ENCODE measurements around the gene MAGI1.

Gene MAGI1

GRCh38 chr3:66038726-66039589 lies at the start of gene MAGI1:
Gene MAGI1, minus strand, starts transcription at chr3:66038918. Its CDS starts 610 bp downstream, at chr3:66038308.
- H3K4me1 ChIP-seq (ENCODE audit: insufficient read depth, low read length) = peaks cover 27% of the 10 kb centered on the region
- no peaks in the 10 kb centered on the region for H3K9me3 ChIP-seq (ENCODE audit: control insufficient read depth, insufficient read depth, low read length)
- H3K36me3 ChIP-seq (ENCODE audit: insufficient read depth, low read length) = no peaks in the 10 kb centered on the region
- H3K9ac ChIP-seq (ENCODE audit: low read depth, low read length) = peak within 1 kb of the TSS; percentile 93

GRCh38 chr3:66083784-66084213 lies 45.1 kb upstream of the MAGI1 start:
- no peak overlapping the region for H3K9ac ChIP-seq (ENCODE audit: low read depth, low read length)
- H3K9me3 ChIP-seq (ENCODE audit: control insufficient read depth, insufficient read depth, low read length) = no peaks in the 10 kb centered on the region
- no peaks in the 10 kb centered on the region for H3K36me3 ChIP-seq (ENCODE audit: insufficient read depth, low read length)
- H3K4me1 ChIP-seq (ENCODE audit: insufficient read depth, low read length) = peaks cover 12% of the 10 kb centered on the region; the same call in 1 of the 2 replicates

GRCh38 chr3:66083096-66083678 lies 44.5 kb upstream of the MAGI1 start:
- peaks cover 12% of the 10 kb centered on the region; the same call in 1 of the 2 replicates for H3K4me1 ChIP-seq (ENCODE audit: insufficient read depth, low read length)
- no peak overlapping the region for H3K9ac ChIP-seq (ENCODE audit: low read depth, low read length)
- H3K9me3 ChIP-seq (ENCODE audit: control insufficient read depth, insufficient read depth, low read length) = no peaks in the 10 kb centered on the region
- H3K36me3 ChIP-seq (ENCODE audit: insufficient read depth, low read length) = no peaks in the 10 kb centered on the region

- Histone ChIP-seq H3K9ac (ENCODE audit: low read depth, low read length) (no peak overlapping the region), H3K9me3 (ENCODE audit: control insufficient read depth, insufficient read depth, low read length) (no peaks in the 10 kb centered on the region), H3K36me3 (ENCODE audit: insufficient read depth, low read length) (no peaks in the 10 kb centered on the region), H3K4me1 (ENCODE audit: insufficient read depth, low read length) (peaks cover 12% of the 10 kb centered on the region; the same call in 1 of the 2 replicates)
Measured at GRCh38 chr3:66082679-66083078, 44.0 kb upstream of the MAGI1 start.

GRCh38 chr3:66080167-66080566 lies 41.4 kb upstream of the MAGI1 start:
- Histone ChIP-seq H3K36me3 (ENCODE audit: insufficient read depth, low read length) (no peaks in the 10 kb centered on the region), H3K9me3 (ENCODE audit: control insufficient read depth, insufficient read depth, low read length) (no peaks in the 10 kb centered on the region), H3K9ac (ENCODE audit: low read depth, low read length) (no peak overlapping the region), H3K4me1 (ENCODE audit: insufficient read depth, low read length) (peaks cover 12% of the 10 kb centered on the region; the same call in 1 of the 2 replicates)

- no peak overlapping the region for H3K9ac ChIP-seq (ENCODE audit: low read depth, low read length)
- no peaks in the 10 kb centered on the region for H3K9me3 ChIP-seq (ENCODE audit: control insufficient read depth, insufficient read depth, low read length)
- H3K4me1 ChIP-seq (ENCODE audit: insufficient read depth, low read length) = peaks cover 11% of the 10 kb centered on the region
- H3K36me3 ChIP-seq (ENCODE audit: insufficient read depth, low read length) = no peaks in the 10 kb centered on the region
Measured at GRCh38 chr3:66077973-66078372, 39.3 kb upstream of the MAGI1 start.

- Histone ChIP-seq H3K36me3 (ENCODE audit: insufficient read depth, low read length) (no peaks in the 10 kb centered on the region), H3K9ac (ENCODE audit: low read depth, low read length) (no peak overlapping the region), H3K4me1 (ENCODE audit: insufficient read depth, low read length) (peaks cover 11% of the 10 kb centered on the region), H3K9me3 (ENCODE audit: control insufficient read depth, insufficient read depth, low read length) (no peaks in the 10 kb centered on the region)
Measured at GRCh38 chr3:66076861-66077470, 38.2 kb upstream of the MAGI1 start.

GRCh38 chr3:66075281-66075680 lies 36.6 kb upstream of the MAGI1 start:
- H3K36me3 ChIP-seq (ENCODE audit: insufficient read depth, low read length) = no peaks in the 10 kb centered on the region
- H3K9me3 ChIP-seq (ENCODE audit: control insufficient read depth, insufficient read depth, low read length) = no peaks in the 10 kb centered on the region

GRCh38 chr3:66073464-66074141 lies 34.9 kb upstream of the MAGI1 start:
- H3K9ac ChIP-seq (ENCODE audit: low read depth, low read length) = no peak overlapping the region
- peaks cover 4% of the 10 kb centered on the region; the same call in 1 of the 2 replicates for H3K9me3 ChIP-seq (ENCODE audit: control insufficient read depth, insufficient read depth, low read length)
- H3K4me1 ChIP-seq (ENCODE audit: insufficient read depth, low read length) = peaks cover 4% of the 10 kb centered on the region; the same call in 1 of the 2 replicates
- no peaks in the 10 kb centered on the region for H3K36me3 ChIP-seq (ENCODE audit: insufficient read depth, low read length)

More at GRCh38 chr3:66075281-66075680, 36.6 kb upstream of the MAGI1 start:
- Histone ChIP-seq H3K9ac (ENCODE audit: low read depth, low read length) (no peak overlapping the region), H3K4me1 (ENCODE audit: insufficient read depth, low read length) (peaks cover 4% of the 10 kb centered on the region; the same call in 1 of the 2 replicates)

- peaks cover 4% of the 10 kb centered on the region; the same call in 1 of the 2 replicates for H3K9me3 ChIP-seq (ENCODE audit: control insufficient read depth, insufficient read depth, low read length)
- peaks cover 9% of the 10 kb centered on the region for H3K4me1 ChIP-seq (ENCODE audit: insufficient read depth, low read length)
- H3K36me3 ChIP-seq (ENCODE audit: insufficient read depth, low read length) = no peaks in the 10 kb centered on the region
- no peak overlapping the region for H3K9ac ChIP-seq (ENCODE audit: low read depth, low read length)
Measured at GRCh38 chr3:66068255-66068654, 29.5 kb upstream of the MAGI1 start.

GRCh38 chr3:66066963-66067617 lies 28.4 kb upstream of the MAGI1 start:
- peaks cover 9% of the 10 kb centered on the region for H3K4me1 ChIP-seq (ENCODE audit: insufficient read depth, low read length)
- no peak overlapping the region for H3K9ac ChIP-seq (ENCODE audit: low read depth, low read length)
- H3K36me3 ChIP-seq (ENCODE audit: insufficient read depth, low read length) = no peaks in the 10 kb centered on the region
- H3K9me3 ChIP-seq (ENCODE audit: control insufficient read depth, insufficient read depth, low read length) = peaks cover 4% of the 10 kb centered on the region; the same call in 1 of the 2 replicates

GRCh38 chr3:66055289-66055688 lies 16.6 kb upstream of the MAGI1 start:
- Histone ChIP-seq H3K9ac (ENCODE audit: low read depth, low read length) (no peak overlapping the region), H3K9me3 (ENCODE audit: control insufficient read depth, insufficient read depth, low read length) (0 out of 2 replicates have a peak, but pooled peaks cover 2% of the 10 kb centered on the region), H3K4me1 (ENCODE audit: insufficient read depth, low read length) (peaks cover 32% of the 10 kb centered on the region), H3K36me3 (ENCODE audit: insufficient read depth, low read length) (no peaks in the 10 kb centered on the region)

- Histone ChIP-seq H3K4me1 (ENCODE audit: insufficient read depth, low read length) (peaks cover 32% of the 10 kb centered on the region), H3K9ac (ENCODE audit: low read depth, low read length) (no peak overlapping the region), H3K9me3 (ENCODE audit: control insufficient read depth, insufficient read depth, low read length) (0 out of 2 replicates have a peak, but pooled peaks cover 2% of the 10 kb centered on the region), H3K36me3 (ENCODE audit: insufficient read depth, low read length) (no peaks in the 10 kb centered on the region)
Measured at GRCh38 chr3:66053550-66054094, 14.9 kb upstream of the MAGI1 start.
